G401 (cell line): Measurements from ENCODE around the gene MMP3. TPM values are rescaled to one million over a fixed set of nuclear protein-coding genes. Genes with fewer than 3 reads are reported as not detected.
"Not testable (repeated sequence)": the region's sequence is repeated elsewhere in the genome, so short reads cannot be mapped to it uniquely, and the experiment has no call there.

Experiments
- DNase-seq: peaks from one replicate; pipeline ENCODE4 v3.0.0-alpha.2; 2015; ENCODE audit warnings: low spot score
- in situ Hi-C: cut with HindIII; loops from 2 replicates; pipeline ENCODE4 v1.10.0; 2016; ENCODE audit warnings: low sequenced_read_pairs, mixed read lengths
- total RNA-seq: library from RNA; depleted of rRNA; stranded (reverse); fragments of >200 nt; shearing (Covaris generic); gene quantifications from 2 replicates; pipeline ENCODE4 v1.2.3, GENCODE V29; 2014; rRNA removed

MMP3 gene
- not detected in 2 replicates for total RNA-seq

GRCh38 chr11:102843489-102843888 is at the start of gene MMP3:
TSS of gene MMP3 (minus strand) at chr11:102843609. CDS start at chr11:102843546, 63 bp downstream.
- no peak for DNase-seq
- in situ Hi-C loops, result no loop called here

GRCh38 chr11:102891736-102892135 is 48.3 kb upstream of the MMP3 start:
- no peak for DNase-seq
- in situ Hi-C loops, result no loop called here

GRCh38 chr11:102886999-102887398 is 43.6 kb upstream of the MMP3 start:
- in situ Hi-C loops, result no loop called here
- no peak for DNase-seq

GRCh38 chr11:102883141-102883540 is 39.7 kb upstream of the MMP3 start:
- no peak for DNase-seq
- in situ Hi-C loops, result no loop called here

GRCh38 chr11:102882389-102883024 is 39.1 kb upstream of the MMP3 start:
- in situ Hi-C loops, result no loop called here
- no peak for DNase-seq

- DNase-seq, result no peak
- in situ Hi-C loops, result no loop called here
These were observed 36.4 kb upstream of the MMP3 start for GRCh38 chr11:102879801-102880200.

- in situ Hi-C loops, result no loop called here
These were observed 35.2 kb upstream of the MMP3 start for GRCh38 chr11:102878595-102878994.

GRCh38 chr11:102874852-102875251 is 31.4 kb upstream of the MMP3 start, which contains the start of gene MMP12:
TSS of gene MMP12 (minus strand) at chr11:102874982. CDS start at chr11:102874937, 45 bp downstream.
- in situ Hi-C loops, result no loop called here
- DNase-seq, result no peak

More at GRCh38 chr11:102878595-102878994, 35.2 kb upstream of the MMP3 start:
- DNase-seq, result no peak

- in situ Hi-C loops, DNase-seq: not testable (repeated sequence)
These were observed 26.1 kb upstream of the MMP3 start for GRCh38 chr11:102869354-102869964.

GRCh38 chr11:102868339-102868738 is 24.9 kb upstream of the MMP3 start:
- in situ Hi-C loops, result no loop called here
- no peak for DNase-seq

- in situ Hi-C loops, result no loop called here
- no peak for DNase-seq
These were observed 21.3 kb upstream of the MMP3 start for GRCh38 chr11:102864724-102865123.

GRCh38 chr11:102853956-102854355 is 10.5 kb upstream of the MMP3 start:
- no peak for DNase-seq
- in situ Hi-C loops, result no loop called here

GRCh38 chr11:102853055-102853454 is 9.6 kb upstream of the MMP3 start:
- in situ Hi-C loops, result no loop called here
- no peak for DNase-seq

GRCh38 chr11:102850973-102851745 is 7.8 kb upstream of the MMP3 start:
- in situ Hi-C loops, result no loop called here
- no peak for DNase-seq

- in situ Hi-C loops, result no loop called here
- DNase-seq, result no peak
These were observed 5.9 kb upstream of the MMP3 start for GRCh38 chr11:102849311-102849710.

- DNase-seq, result no peak
- in situ Hi-C loops, result no loop called here
These were observed 2.9 kb upstream of the MMP3 start for GRCh38 chr11:102846292-102846691.

GRCh38 chr11:102842930-102843329 is 479 bp downstream of the MMP3 start:
- DNase-seq, result no peak

GRCh38 chr11:102840018-102840417 is 3.4 kb downstream of the MMP3 start:
- DNase-seq, result no peak
- in situ Hi-C loops, result no loop called here

More at GRCh38 chr11:102842930-102843329, 479 bp downstream of the MMP3 start:
- in situ Hi-C loops, result no loop called here

GRCh38 chr11:102837646-102838045 is 5.8 kb downstream of the MMP3 start:
- no peak for DNase-seq
- in situ Hi-C loops, result no loop called here

- no peak for DNase-seq
- in situ Hi-C loops, result no loop called here
These were observed 6.3 kb downstream of the MMP3 start for GRCh38 chr11:102837156-102837555.
